NCI-H1417 (cell line): ENCODE results near the gene NFATC2.

Experiments used
- DNase-seq, 3 experiments: peaks; one replicate each; lab custom pipeline; 2025; lab: John Stamatoyannopoulos, UW

Gene NFATC2

DNA sequence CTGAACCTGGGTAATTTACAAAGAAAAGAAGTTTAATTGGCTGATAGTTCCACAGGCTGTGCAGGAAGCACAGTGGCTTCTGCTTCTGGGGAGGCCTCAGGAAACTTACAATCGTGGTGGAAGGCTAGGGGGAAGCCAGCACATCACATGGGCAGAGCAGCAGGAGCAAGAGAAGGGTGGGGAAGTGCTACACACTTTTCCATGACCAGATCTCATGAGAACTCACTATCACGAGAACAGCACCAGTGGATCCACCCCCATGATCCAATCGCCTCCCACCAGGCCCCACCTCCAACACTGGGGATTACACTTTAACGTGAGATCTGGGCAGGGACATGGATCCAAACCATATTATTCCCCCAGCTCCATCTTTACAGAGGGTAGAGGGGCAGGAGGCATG, 166.4 kb downstream of the NFATC2 start:
- DNase-seq: no peak

GRCh38 chr20:51375561-51375960, 167.0 kb downstream of the NFATC2 start:
- DNase-seq: no peak

DNA sequence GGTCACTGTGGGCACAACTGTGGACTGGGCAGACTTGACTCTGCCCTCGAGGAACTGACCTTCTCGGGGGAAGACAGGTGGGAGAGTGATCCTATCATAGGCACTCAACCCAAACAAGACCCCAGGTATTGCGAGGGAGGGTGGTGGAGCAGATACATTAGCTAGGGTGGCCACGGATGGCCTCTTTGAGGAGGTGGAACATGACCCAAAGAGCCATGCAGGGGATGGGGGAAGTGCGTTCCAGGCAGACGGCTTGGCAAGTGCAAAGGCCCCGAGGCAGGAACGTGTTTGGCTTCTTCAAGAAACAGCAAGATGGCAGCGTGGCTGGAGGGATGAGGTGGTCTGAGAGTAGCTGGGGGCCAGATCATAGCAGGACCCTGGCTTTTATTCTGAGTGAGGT, 167.6 kb downstream of the NFATC2 start:
- no peak for DNase-seq

GRCh38 chr20:51374456-51374830, 168.1 kb downstream of the NFATC2 start:
- DNase-seq: no peak

- DNase-seq: no peak
These were observed 168.6 kb downstream of the NFATC2 start for GRCh38 chr20:51373713-51374455.

DNA sequence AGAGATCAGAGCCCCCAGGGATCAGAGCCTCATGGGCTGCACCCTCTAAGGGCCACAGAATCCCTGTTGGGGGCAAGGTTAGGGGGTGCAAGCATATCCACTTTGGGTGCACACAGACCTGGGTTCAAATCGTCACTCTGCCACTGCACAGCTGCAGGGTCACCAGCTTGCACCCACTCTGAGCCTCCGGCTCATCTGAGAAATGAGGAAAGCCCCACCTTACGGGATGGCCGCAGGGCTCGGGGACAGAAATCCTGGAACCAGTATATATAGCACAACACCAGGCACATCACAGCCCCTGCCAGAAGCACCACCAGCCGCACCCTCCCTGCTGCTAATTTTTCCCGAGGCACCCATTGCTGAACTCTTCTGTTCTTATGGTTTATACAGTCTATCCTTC, 169.6 kb downstream of the NFATC2 start:
- DNase-seq: no peak

- peak; percentile 55 to 80 (median 63) for DNase-seq
These were observed 170.2 kb downstream of the NFATC2 start for GRCh38 chr20:51372176-51372803.

DNA sequence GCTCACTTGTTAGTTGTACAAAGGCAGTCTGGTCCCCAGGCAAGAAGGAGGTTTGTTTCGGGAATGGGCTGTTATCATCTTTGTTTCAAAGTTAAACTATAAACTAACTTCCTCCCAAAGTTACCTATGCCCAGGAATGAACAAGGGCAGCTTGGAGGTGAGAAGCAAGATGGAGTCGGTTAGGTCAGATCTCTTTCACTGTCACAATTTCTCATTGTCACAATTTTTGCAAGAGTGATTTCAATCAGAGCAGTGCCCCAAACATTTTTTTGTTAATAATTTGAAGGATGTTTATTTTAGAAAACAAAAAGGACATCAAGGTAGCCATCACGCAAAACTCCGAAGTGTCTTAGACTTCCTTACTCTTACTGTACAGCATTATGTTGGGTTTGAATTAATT, 170.8 kb downstream of the NFATC2 start:
- no peak for DNase-seq

DNA sequence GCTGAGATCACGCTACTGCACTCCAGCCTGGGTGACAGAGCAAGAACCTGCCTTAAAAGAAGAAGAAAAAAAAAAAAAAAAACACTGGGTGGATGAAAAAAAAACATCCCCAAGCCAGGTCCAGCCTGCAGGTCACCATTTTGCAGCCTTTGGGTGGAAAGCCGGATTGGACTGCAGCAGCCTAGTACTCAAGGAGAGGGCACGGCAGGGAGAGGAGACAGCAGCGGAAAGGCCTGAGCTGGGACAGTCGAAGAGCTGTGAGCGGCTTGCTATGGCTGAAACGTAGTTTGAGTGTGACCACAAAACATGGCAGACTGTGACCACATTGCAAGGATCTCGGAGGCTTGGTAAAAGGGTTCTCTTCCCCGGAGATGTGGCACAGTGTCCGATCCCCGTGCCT, 173.0 kb downstream of the NFATC2 start:
- no peak for DNase-seq

DNA sequence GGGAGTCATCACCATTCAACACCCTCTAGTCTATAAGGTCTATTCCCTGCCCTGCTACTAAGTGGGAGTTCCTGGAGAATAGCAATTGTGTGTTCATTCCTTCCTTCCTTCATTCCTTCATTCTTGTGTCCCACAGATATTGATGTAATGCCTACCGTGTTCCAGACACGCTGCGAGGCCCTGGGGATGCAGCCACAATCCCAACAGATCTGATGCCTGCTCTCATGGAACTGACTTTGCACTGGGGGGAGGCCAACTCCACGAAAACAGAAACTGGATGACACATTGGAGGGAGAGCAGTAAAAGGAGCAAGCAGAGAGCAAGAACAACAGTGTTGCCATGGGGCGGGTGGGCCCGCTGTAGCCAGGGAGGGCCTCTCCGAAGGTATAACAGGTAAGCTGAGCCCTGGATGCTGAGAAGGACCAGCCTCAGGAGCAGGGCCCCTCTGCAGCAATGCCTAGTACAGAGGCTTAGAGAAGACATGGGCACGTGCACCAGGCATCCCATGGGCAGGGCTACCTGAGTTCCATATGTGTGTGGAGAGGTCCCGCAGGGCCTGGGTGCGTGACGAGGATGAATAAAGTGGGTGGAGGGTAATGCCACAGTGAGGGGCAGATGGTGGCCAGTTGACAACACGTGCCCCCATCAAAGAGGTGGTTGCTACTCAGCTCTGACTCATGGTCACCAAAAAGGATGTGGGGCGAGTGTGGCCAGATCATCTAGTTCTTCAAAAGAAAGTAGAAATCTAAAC, 173.9 kb downstream of the NFATC2 start:
- DNase-seq: no peak

DNA sequence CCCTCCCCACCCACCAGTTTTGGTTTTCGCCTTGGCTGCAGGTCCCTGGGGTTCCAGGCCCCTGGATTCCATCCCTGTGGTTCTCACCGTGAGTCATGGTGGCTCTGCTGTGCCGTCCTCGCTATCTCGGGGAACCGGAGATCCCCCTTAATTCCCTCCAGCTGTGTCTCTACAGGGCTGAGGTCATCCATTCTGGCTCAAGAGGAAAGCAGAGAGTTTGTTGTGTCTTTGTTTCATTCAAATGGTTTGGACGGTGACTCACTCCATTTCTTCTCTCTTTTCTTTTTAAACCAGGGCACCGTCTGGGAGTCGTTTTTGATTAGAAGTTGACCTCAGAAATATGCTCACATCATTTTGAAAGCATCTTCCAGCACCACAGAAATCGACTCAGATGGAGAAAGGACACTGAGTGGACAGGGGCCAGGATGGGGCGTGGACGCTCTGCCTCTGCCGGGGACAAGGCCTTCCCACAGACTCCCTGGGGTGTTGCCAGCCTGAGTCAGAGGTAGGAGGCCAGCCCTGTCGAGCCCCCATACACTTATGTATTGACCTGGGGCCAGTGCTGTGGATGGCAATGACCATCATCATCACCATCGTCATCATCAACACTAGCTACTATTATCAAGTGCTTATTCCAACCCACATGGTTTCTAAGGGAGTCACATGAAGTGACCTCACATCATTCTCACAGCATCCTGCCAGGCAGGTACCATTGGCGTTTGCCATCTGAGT, 176.2 kb downstream of the NFATC2 start:
- DNase-seq: no peak

- DNase-seq: no peak
These were observed 176.8 kb downstream of the NFATC2 start for GRCh38 chr20:51365670-51366069.

GRCh38 chr20:51363813-51364212, 178.7 kb downstream of the NFATC2 start:
- DNase-seq: no peak

DNA sequence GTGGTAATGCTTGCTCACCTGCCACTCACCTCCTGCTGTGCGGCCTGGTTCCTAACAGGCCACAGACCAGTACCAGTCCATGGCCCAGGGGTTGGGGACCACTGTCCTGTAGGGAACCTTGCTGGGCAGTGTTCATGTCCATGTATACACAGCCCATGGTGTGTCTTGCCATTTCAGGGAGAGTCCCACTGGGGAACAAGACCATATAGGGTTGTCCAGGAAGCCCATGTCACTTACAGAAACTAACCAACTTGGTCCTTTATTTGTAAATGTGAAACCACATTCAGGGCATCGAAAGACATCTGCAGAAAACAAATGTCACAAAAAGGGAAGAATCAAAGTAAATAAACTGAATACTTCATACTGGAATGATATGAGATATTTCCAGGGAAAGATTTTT, 179.1 kb downstream of the NFATC2 start:
- no peak for DNase-seq

DNA sequence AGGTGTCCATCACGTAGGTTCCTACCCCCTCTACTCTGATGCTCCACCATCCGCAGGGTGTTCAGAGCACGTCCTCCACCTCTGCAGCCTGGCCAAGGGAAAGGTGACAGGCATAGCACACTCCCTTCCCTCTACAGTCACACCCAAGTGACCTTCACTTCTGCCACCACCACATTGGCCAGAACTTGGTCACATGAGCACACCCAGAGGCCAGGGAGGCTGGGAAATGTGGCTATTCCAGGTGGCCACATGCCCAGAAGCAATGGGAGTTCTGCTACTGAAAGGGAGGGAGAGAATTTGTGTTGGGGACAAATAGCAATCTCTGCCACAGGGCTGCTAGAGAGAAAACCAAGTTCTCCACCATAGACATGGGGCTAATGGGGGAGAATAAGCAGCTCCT, 180.3 kb downstream of the NFATC2 start:
- no peak for DNase-seq

DNA sequence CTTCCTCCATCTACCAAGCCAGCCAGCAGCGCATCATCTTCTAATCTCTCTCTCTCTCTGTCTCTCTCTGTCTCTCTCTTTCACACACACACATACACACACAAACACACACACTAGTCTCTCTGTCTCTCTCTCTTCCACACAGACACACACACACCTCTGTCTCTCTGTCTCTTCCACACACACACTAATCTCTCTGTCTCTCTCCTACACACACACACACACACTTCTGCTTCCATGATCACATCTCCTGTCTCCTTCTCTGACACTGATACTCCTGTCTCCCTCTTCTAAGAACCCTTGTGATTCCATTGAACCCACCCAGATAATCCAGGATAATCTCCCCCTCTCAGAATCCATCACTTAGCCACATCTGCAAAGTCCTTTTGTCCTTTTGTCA, 181.3 kb downstream of the NFATC2 start:
- DNase-seq: no peak

GRCh38 chr20:51360451-51361201, 181.9 kb downstream of the NFATC2 start:
- no peak for DNase-seq

DNA sequence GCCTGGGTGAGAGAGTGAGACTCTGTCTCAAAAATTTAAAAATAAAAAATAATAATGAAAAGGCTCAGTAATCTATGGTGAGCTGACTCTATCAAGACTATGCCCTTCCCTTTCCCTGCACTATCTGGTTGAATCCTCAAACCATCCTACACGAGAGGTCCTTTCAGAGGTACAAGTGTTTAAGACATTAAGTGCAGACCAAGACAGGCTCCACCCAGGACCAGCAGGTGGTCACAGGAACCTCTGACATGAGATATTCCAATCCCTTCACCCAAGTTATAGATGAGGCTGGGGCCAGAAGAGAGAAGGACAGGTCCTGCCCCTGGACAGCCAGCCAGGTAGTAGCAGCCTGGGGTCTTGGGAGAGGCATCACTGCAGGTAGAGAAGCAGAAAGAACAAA, 182.6 kb downstream of the NFATC2 start:
- no peak for DNase-seq

DNA sequence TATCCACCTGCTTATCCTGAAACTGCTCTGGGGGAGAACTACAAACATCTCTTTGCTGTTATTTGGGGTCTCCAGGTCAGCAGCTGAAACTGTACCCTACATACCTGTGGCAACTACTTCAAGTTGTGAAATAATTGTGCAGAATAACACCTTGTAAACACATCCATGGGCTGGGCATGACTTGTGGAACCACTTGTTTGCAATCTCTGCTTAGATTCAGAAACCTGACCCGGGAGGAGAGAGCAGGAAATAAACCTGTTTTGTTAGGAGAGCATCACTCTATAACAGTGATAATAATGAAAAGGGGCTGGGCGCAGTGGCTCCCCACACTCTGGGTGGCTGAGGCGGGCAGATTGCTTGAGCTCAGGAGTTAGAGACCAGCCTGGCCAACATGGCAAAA, 183.1 kb downstream of the NFATC2 start:
- DNase-seq: no peak

GRCh38 chr20:51358032-51358724, 184.3 kb downstream of the NFATC2 start:
- DNase-seq: no peak

DNA sequence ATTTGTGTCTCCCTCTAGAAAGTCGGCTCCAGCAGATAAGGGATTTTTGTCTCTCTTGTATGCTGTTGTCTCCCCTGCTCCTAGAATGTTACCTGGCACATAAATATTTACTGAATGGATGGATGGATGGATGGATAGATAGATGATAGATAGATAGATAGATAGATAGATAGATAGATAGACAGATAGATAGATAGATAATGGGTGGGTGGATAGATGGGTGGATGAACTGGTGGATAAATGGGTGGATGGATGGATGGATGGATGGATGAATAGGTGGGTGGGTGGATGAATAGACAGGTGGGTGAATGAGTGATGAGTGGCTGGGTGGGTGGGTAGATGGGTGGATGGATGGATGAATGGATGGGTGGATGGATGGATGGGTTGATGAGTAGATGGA, 185.0 kb downstream of the NFATC2 start:
- no peak for DNase-seq
